ENCODE measurements around the gene DDX41. TPM values are rescaled to one million over a fixed set of nuclear protein-coding genes. Genes with fewer than 3 reads are reported as not detected.
"Not testable (repeated sequence)": the region's sequence is repeated elsewhere in the genome, so short reads cannot be mapped to it uniquely, and the experiment has no call there.

DDX41 gene
- total RNA-seq (ENCODE audit: low replicate concordance), result 60.7 and 118 TPM in 2 replicates

- H3K36me3 ChIP-seq, result no peaks in the 10 kb centered on the region
- peaks cover 9% of the 10 kb centered on the region for H3K27me3 Mint-ChIP-seq (ENCODE audit: insufficient read depth, low read depth)
- peak within 1 kb of the TSS; percentile 83 for H3K9ac ChIP-seq
- DNase-seq (ENCODE audit: low spot score), result peak; percentile 98
- peaks cover 21% of the 10 kb centered on the region for H3K4me1 Mint-ChIP-seq
- H4K20me1 ChIP-seq (ENCODE audit: low read depth), result peaks cover 9% of the 10 kb centered on the region
- peak; percentile 24 for TF ChIP-seq CTCF (IDR thresholded peaks at IDR 0.05)
- no peak for TF ChIP-seq EZH2phosphoT487 (IDR thresholded peaks at IDR 0.05)
- H3K4me3 Mint-ChIP-seq, result peak within 1 kb of the TSS; percentile 92
- peak within 1 kb of the TSS; percentile 61 for H3K27ac Mint-ChIP-seq
- no peaks in the 10 kb centered on the region for H3K27me3 ChIP-seq
- peak within 1 kb of the TSS; percentile 34 for H2AFZ ChIP-seq (replicated peaks)
- no peaks in the 10 kb centered on the region for H3K4me1 ChIP-seq
- peak within 1 kb of the TSS; percentile 73 for H3K4me3 ChIP-seq
- peak within 1 kb of the TSS; percentile 94 for H3K4me2 ChIP-seq
- H3F3A ChIP-seq (ENCODE audit: low read depth), result peaks cover 22% of the 10 kb centered on the region
- H3K9me3 Mint-ChIP-seq, result no peaks in the 10 kb centered on the region
- H3K36me3 Mint-ChIP-seq, result peaks cover 32% of the 10 kb centered on the region
- H3K27ac ChIP-seq, result peak within 1 kb of the TSS; percentile 82
- H3K79me2 ChIP-seq (ENCODE audit: low read depth), result peaks cover 25% of the 10 kb centered on the region
- no peaks in the 10 kb centered on the region for H3K9me3 ChIP-seq (ENCODE audit: low read depth)
Observed at GRCh38 chr5:177516601-177517568, at the start of gene DDX41. Gene DDX41, minus strand, starts transcription at chr5:177516961. Its CDS starts 16 bp downstream, at chr5:177516945.

- Histone ChIP-seq H3K27me3 (no peaks in the 10 kb centered on the region), H3K9me3 (ENCODE audit: low read depth) (no peaks in the 10 kb centered on the region), H3K4me3 (no peak overlapping the region), H3F3A (ENCODE audit: low read depth) (no peaks in the 10 kb centered on the region), H3K4me2 (no peak overlapping the region), H4K20me1 (ENCODE audit: low read depth) (no peaks in the 10 kb centered on the region), H3K9ac (no peak overlapping the region), H3K4me1 (no peaks in the 10 kb centered on the region), H2AFZ (replicated peaks) (no peak overlapping the region), H3K27ac (no peak overlapping the region), H3K36me3 (no peaks in the 10 kb centered on the region), H3K79me2 (ENCODE audit: low read depth) (no peaks in the 10 kb centered on the region)
- DNase-seq (ENCODE audit: low spot score), result no peak
- H3K27ac Mint-ChIP-seq, result no peak overlapping the region
- peaks cover 8% of the 10 kb centered on the region for H3K27me3 Mint-ChIP-seq (ENCODE audit: insufficient read depth, low read depth)
- TF ChIP-seq EZH2 (IDR thresholded peaks at IDR 0.05) (no peak), CTCF (IDR thresholded peaks at IDR 0.05) (no peak), EZH2phosphoT487 (IDR thresholded peaks at IDR 0.05) (no peak)
- no peaks in the 10 kb centered on the region for H3K36me3 Mint-ChIP-seq
- peaks cover 15% of the 10 kb centered on the region for H3K9me3 Mint-ChIP-seq
- H3K4me1 Mint-ChIP-seq, result no peaks in the 10 kb centered on the region
- H3K4me3 Mint-ChIP-seq, result no peak overlapping the region
Observed at GRCh38 chr5:177565046-177565445, 48.3 kb upstream of the DDX41 start.

- H3K4me3 ChIP-seq; DNase-seq (ENCODE audit: low spot score); H3K36me3 Mint-ChIP-seq; H3K79me2 ChIP-seq (ENCODE audit: low read depth); H3K4me1 ChIP-seq; H3K4me1 Mint-ChIP-seq; H3K9ac ChIP-seq; H3K27me3 ChIP-seq; H3K9me3 ChIP-seq (ENCODE audit: low read depth); H4K20me1 ChIP-seq (ENCODE audit: low read depth); H3K27me3 Mint-ChIP-seq (ENCODE audit: insufficient read depth, low read depth); H3K27ac Mint-ChIP-seq; H3K27ac ChIP-seq; H3K36me3 ChIP-seq; H3K4me2 ChIP-seq; H2AFZ ChIP-seq (replicated peaks): not testable (repeated sequence)
- Mint-ChIP-seq H3K4me3 (peak overlapping the region; percentile 33), H3K9me3 (peaks cover 18% of the 10 kb centered on the region)
- peaks cover 11% of the 10 kb centered on the region for H3F3A ChIP-seq (ENCODE audit: low read depth)
Observed at GRCh38 chr5:177559446-177559941, 42.7 kb upstream of the DDX41 start.

DNA sequence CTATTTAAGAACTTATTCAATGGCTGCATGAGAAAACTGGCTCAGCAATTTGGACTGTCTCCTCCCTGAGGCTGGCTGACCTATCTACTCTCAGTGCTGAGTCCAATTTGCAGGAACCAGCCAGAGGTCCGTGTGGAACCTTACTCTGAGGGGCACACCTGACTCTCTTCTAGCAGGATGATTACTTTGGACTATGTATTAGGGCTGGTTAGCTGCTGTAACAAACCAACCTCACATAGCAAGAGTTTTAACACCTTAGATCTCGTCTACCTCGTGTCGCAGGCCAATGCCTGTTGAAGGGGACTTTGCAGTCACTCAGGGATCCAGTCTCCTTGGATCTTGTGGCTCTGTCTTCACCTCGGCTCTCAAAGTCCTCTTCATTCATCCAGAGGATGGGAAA lies 41.0 kb upstream of the DDX41 start:
- TF ChIP-seq EZH2 (IDR thresholded peaks at IDR 0.05) (no peak), CTCF (IDR thresholded peaks at IDR 0.05) (no peak), EZH2phosphoT487 (IDR thresholded peaks at IDR 0.05) (no peak)
- no peak overlapping the region for H3K4me3 ChIP-seq
- no peak overlapping the region for H3K4me2 ChIP-seq
- no peak overlapping the region for H2AFZ ChIP-seq (replicated peaks)
- no peak for DNase-seq (ENCODE audit: low spot score)
- H3K9me3 ChIP-seq (ENCODE audit: low read depth), result no peaks in the 10 kb centered on the region
- Mint-ChIP-seq H3K27me3 (ENCODE audit: insufficient read depth, low read depth) (peaks cover 2% of the 10 kb centered on the region), H3K9me3 (peaks cover 18% of the 10 kb centered on the region), H3K4me1 (peaks cover 17% of the 10 kb centered on the region), H3K4me3 (no peak overlapping the region), H3K36me3 (no peaks in the 10 kb centered on the region), H3K27ac (no peak overlapping the region)
- peaks cover 11% of the 10 kb centered on the region for H4K20me1 ChIP-seq (ENCODE audit: low read depth)
- H3F3A ChIP-seq (ENCODE audit: low read depth), result peaks cover 11% of the 10 kb centered on the region
- no peak overlapping the region for H3K27ac ChIP-seq
- H3K27me3 ChIP-seq, result no peaks in the 10 kb centered on the region
- peaks cover 14% of the 10 kb centered on the region for H3K79me2 ChIP-seq (ENCODE audit: low read depth)
- H3K4me1 ChIP-seq, result peaks cover 8% of the 10 kb centered on the region
- H3K36me3 ChIP-seq, result no peaks in the 10 kb centered on the region
- H3K9ac ChIP-seq, result no peak overlapping the region

All from neural progenitor cell (in vitro differentiated cells).